Measurements from ENCODE around the gene CAPN9. TPM values are rescaled to one million over a fixed set of nuclear protein-coding genes. Genes with fewer than 3 reads are reported as not detected.

Gene CAPN9
- total RNA-seq, 1 donor from 2014 or later, result not detected

- no peak overlapping the region for H3K27ac Mint-ChIP-seq
- H3K36me3 Mint-ChIP-seq (ENCODE audit: low read depth), result peaks cover 3% of the 10 kb centered on the region
- H3K4me1 Mint-ChIP-seq, result peaks cover 2% of the 10 kb centered on the region
- H3K9me3 Mint-ChIP-seq, result no peaks in the 10 kb centered on the region
- intact Hi-C loops (cut with micrococcal nuclease), result no loop called here
- H3K27me3 Mint-ChIP-seq, result no peaks in the 10 kb centered on the region
- DNase-seq, result no peak
- H3K4me3 Mint-ChIP-seq, result no peak overlapping the region
Measured at GRCh38 chr1:230851291-230851691, 104.1 kb downstream of the CAPN9 start.

Other genes with a start within 250 kb of the CAPN9 start
- 44.1 and 47.4 TPM in 2 replicates for gene COG2, start 104.9 kb upstream of the CAPN9 start, total RNA-seq
- not detected in 2 replicates for gene AGT, start 33.3 kb upstream of the CAPN9 start, total RNA-seq
- 12.4 and 13.7 TPM in 2 replicates for gene C1orf198, start 121.1 kb downstream of the CAPN9 start, total RNA-seq
- gene TTC13, start 231.5 kb downstream of the CAPN9 start, total RNA-seq, result 22.7 and 23.8 TPM in 2 replicates
- 15.0 and 15.2 TPM in 2 replicates for gene ARV1, start 231.7 kb downstream of the CAPN9 start, total RNA-seq